ENCODE measurements around the gene ARMC9.

DNA sequence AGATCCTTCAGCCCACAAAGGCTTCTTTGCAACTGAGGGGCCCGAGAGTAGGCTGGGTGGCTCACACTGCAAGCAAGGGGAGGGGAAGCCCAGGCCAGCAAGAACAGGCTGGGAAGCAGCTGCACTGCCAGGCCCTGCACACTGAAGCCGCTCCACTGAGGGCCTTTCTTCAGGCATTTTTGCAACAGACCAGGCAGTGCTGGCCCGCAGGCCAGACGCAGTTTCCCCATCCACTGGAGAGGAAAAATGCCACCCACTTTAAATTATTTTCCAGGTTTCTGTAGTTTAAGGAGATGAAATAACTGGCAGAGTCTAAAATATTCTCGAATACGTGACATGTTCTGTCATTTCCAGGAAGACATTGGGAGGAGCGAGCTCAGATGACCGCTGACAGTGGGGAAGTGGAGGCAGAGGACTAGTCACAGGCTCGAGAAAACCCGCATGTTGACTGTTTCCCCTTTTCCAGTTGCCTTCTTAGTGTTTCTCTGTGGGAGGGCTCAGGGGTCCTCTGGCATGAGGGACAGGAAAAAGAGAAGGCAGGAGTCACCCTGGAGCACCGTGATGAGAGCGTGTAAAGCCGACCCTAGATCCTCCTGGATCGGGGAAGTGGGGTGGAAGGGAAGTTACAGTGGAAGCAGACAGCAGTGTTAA, 143.8 kb downstream of the ARMC9 start:
- TF ChIP-seq, protein P1, sequence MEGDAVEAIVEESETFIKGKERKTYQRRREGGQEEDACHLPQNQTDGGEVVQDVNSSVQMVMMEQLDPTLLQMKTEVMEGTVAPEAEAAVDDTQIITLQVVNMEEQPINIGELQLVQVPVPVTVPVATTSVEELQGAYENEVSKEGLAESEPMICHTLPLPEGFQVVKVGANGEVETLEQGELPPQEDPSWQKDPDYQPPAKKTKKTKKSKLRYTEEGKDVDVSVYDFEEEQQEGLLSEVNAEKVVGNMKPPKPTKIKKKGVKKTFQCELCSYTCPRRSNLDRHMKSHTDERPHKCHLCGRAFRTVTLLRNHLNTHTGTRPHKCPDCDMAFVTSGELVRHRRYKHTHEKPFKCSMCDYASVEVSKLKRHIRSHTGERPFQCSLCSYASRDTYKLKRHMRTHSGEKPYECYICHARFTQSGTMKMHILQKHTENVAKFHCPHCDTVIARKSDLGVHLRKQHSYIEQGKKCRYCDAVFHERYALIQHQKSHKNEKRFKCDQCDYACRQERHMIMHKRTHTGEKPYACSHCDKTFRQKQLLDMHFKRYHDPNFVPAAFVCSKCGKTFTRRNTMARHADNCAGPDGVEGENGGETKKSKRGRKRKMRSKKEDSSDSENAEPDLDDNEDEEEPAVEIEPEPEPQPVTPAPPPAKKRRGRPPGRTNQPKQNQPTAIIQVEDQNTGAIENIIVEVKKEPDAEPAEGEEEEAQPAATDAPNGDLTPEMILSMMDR (IDR thresholded peaks at IDR 0.05), result no peak
- TF ChIP-seq POLR2A (IDR thresholded peaks at IDR 0.05), result no peak

All from uterus (tissue), 2 donors.